Stimulated activated CD4-positive, alpha-beta T cell treated with anti-CD3 and anti-CD28 coated beads, TNF-alpha, amount 100 ng/mL, for 48 hours (primary cell): ENCODE data around the gene TKTL1.
"Not testable (repeated sequence)": the region's sequence is repeated elsewhere in the genome, so short reads cannot be mapped to it uniquely, and the experiment has no call there.

Experiments
- DNase-seq, 3 donors: peaks; one replicate each; pipeline ENCODE4 v3.0.0-alpha.2; 2020; ENCODE audit warnings: low read depth in 3 of 3

Gene TKTL1

DNA sequence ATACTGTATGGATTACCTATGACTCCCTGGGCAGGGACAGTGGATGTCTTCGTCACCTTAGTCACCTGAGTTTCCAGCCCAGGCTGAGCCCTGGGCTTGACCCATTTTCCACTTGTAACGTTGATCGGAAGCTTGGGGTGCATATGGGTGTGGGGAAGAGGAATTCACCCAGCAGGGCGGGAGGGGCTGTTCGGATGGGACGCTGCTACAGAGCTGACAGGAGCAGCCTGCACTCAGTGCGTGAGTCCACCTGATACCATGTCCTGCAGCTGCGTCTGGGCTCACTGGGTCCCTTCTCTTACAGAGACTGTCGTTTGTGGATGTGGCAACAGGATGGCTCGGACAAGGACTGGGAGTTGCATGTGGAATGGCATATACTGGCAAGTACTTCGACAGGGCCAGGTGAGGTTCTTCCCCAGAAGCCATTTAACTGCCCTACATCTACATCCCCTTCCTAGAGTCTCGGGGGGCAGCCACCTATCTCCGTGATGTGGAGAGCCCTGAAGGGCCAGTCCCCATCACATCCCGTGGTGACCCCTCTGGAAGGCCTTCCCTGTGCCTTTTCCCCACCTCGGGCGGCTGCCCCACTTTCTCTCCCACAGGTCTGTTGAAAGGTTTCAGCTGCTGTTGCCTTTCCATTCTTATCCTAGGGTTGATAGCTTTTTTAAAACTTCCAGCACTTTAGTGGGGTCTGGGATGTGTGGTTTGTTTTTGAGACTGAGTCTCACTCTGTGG is 13.6 kb downstream of the TKTL1 start:
- DNase-seq: no peak

- DNase-seq: no peak
Observed at GRCh38 chrX:154310616-154311536, 15.3 kb downstream of the TKTL1 start.

- no peak for DNase-seq
Observed at GRCh38 chrX:154312116-154312515, 16.5 kb downstream of the TKTL1 start.

DNA sequence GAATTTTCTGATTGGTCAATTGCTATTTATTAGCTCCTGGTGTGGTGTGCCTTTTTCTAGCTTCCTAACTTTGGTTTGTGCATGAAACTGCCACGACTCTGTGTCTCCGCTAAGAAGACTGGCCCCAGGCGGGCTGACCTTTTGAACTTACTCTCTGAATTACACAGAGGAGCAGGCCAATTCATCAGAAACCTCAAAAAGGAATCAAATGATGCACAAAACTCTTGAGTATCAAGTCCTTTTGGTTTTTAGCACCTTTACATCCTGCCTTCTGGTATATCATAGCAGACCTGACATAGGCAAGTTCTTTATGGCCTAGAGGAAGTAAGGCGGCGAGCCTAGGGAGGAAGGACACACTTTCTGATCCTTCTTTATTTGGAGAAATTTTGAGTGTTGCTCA is 17.6 kb downstream of the TKTL1 start:
- DNase-seq: peak in 1 of 3 donors; percentile 33

DNA sequence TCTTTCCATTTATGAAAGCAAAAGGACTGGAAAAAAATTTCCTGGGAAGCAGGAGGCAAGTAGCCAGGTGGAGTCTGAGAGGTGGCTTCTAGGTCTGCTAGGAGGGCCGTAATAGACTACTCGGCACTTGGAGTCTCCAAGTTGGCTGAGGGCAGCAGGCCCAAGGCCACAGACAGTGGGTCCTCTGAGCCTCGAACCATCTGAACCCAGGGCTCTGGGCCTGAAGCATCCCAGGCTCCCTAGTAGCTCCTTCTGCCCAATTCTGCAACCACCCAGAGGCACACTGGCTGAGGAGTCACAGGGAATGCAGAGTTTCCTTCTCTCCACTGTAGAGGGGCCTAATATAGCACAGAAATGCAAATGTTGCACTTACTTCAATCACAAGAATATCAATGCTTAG is 19.8 kb downstream of the TKTL1 start:
- no peak for DNase-seq

- DNase-seq: no peak
Observed at GRCh38 chrX:154317391-154317995, 21.9 kb downstream of the TKTL1 start.

- no peak for DNase-seq
Observed at GRCh38 chrX:154320406-154320805, 24.8 kb downstream of the TKTL1 start.

DNA sequence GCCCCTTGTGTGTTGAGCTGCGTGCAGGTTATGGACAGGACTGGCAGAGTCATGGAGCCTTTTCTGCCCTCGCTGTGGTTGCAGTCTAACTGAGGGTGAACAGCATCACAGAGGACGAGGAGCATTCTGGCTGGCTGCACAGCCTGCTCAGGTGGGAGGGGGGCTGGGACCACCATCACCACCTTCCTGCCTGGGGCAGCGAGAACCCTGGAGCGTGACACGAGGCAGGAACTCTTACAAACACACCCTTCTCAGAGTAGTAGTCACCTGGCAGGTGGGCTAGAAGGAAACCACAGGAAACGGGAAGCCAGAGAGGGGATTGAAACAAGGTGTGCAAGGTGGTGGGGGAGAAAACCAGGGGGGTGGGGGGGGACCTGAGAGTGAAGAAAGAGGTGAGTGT is 25.6 kb downstream of the TKTL1 start:
- no peak for DNase-seq

GRCh38 chrX:154321594-154321993 is 26.0 kb downstream of the TKTL1 start:
- DNase-seq: no peak

DNA sequence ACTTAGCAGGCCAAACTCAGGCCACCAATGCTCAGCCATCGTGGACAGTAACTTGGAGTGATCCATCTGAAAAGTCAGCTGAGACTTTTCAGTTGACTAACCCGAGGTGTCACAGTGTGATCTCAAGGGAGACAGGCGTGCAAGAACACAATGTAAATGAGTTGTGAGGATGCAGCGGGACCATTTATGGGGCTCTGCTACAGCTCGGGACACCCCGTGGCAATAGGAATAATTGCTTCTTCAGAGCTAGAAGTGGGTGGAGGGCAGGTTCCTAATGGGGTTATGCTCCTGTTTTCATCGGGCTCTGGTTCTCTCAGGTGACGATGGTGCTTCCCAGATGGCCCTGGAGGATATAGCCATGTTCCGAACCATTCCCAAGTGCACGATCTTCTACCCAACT is 27.3 kb downstream of the TKTL1 start:
- no peak for DNase-seq

DNA sequence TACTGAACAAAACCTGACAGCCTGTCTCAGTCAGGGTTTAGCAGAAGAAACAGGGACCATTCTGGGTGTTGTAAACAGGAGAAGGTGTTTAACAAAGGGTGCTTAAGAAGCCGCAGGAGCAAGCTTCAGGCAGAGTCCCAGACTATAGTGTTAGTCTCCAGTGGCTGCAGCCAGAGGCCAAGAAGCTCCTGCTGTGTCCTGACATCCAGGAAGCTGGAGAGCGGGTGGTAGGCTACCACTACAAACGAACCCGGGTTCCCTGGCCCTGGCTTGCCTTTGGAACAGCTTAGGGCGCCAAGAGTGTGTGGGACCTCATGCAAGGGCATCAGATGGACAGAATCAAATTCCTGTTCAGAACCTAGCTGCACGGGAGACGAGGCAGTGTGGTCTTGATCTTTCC is 27.9 kb downstream of the TKTL1 start:
- DNase-seq: no peak

DNA sequence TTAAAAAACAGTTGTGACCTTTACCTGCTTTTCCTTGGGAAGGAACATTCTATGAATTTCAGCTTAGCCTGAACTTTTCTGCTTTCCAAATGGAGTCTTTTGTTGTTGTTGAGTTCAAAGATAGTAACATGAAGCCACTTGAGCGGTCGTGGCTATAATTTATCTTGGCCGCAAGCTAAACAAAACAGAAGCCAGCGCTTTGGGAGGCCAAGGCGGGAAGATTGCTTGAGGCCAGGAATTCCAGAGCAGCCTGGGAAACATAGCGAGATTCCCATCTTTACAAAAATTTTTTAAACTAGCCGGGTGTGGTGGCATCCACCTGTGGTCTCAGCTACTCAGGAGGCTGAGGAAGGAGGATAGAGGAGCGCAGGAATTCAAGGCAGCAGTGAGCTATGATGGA is 29.9 kb downstream of the TKTL1 start:
- DNase-seq: no peak

GRCh38 chrX:154327038-154327820 is 31.6 kb downstream of the TKTL1 start:
- no peak for DNase-seq

DNA sequence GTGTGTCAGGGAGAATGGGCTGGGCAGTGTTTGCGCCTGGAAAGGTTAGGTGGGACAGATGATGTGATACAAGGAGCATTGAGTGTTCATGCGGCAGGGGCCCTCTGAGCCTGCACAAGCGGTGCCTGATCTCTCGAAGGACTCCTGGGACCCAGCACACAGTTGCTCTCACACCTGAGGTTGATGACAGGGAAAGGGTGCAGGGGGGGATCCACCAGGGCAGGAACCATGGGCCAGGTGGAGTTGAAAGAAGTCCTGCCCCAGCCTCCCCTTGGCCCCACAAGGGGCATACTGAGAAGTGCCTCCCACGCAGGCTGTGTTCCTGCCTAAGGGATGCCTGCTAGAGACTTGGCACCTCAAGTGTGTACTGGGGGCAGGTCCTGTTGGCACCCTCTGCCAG is 33.1 kb downstream of the TKTL1 start:
- no peak for DNase-seq

DNA sequence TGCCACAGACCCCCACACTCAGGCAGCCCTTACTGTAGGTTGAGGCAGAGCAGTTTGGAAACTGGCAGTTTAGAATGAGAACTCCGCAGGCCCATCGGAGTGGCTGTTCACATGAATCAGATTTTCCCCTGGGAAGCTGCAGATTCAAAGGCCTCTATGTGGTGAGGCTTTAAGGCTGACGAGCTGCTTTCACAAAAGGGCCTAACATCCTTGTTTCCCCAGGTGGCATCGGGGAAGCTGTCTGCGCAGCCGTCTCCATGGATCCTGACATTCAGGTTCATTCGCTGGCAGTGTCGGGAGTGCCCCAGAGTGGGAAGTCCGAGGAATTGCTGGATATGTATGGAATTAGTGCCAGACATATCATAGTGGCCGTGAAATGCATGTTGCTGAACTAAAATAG is 33.7 kb downstream of the TKTL1 start:
- no peak for DNase-seq

DNA sequence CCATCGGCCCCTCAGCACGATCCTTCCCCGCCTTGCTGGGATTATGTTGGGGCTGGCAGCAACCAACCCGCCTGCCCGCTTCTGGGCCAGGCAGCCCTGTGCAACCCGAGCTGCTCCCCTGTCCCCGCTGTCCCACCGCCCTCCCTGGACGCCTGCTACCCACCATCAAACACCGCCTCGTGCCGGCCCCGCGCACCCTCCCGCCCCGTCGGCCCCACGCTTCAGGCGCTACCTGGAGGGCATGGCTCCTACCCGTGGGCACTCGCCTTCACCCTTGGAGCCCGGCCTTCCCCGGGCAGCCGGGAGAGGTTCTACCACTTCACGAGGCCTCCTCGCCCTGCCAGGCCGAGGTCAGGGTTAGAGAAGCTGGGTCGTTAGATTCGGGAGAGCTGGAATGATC is 37.0 kb downstream of the TKTL1 start:
- no peak for DNase-seq

GRCh38 chrX:154333116-154333515 is 37.5 kb downstream of the TKTL1 start:
- DNase-seq: no peak

DNA sequence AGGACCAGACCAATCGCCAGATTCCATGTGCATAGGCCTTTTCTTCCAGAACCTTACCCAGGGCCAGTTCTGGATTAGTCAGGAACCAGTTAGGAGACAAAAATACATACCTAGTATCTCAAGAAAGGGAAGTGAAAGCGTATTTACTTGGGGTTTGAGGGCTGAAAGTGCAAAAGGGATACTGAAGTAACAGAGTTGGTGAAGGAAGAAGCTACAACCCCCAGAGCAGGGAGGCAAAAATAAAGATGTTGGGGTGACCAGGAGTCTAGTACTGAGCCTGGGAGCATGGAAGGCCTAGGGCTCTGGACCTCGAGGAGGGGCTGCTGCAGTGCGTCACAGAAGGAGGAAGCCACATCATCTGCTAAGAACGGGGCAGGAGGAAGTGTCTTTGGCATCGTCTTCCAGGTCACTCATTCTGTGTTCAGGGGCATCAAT is 38.3 kb downstream of the TKTL1 start:
- DNase-seq: no peak

- DNase-seq: peak in 1 of 3 donors; percentile 26
Observed at GRCh38 chrX:154334496-154334895, 38.9 kb downstream of the TKTL1 start.

GRCh38 chrX:154341399-154342298 is 46.1 kb downstream of the TKTL1 start:
- DNase-seq: not testable (repeated sequence)

GRCh38 chrX:154343063-154343462 is 47.5 kb downstream of the TKTL1 start:
- DNase-seq: not testable (repeated sequence)
